GM12873 (cell line): ENCODE measurements around the gene PABPC1L.

ENCODE experiments used
- TF ChIP-seq, protein P1 (sequence below): IDR thresholded peaks from 2 replicates; pipeline ENCODE4 v1.5.1; 2012; ENCODE audit warnings: low read depth, mild to moderate bottlenecking, moderate library complexity, low read length, control low read depth; ENCODE audit not compliant: insufficient read depth; ENCODE audit errors: missing control alignments

Gene PABPC1L

DNA sequence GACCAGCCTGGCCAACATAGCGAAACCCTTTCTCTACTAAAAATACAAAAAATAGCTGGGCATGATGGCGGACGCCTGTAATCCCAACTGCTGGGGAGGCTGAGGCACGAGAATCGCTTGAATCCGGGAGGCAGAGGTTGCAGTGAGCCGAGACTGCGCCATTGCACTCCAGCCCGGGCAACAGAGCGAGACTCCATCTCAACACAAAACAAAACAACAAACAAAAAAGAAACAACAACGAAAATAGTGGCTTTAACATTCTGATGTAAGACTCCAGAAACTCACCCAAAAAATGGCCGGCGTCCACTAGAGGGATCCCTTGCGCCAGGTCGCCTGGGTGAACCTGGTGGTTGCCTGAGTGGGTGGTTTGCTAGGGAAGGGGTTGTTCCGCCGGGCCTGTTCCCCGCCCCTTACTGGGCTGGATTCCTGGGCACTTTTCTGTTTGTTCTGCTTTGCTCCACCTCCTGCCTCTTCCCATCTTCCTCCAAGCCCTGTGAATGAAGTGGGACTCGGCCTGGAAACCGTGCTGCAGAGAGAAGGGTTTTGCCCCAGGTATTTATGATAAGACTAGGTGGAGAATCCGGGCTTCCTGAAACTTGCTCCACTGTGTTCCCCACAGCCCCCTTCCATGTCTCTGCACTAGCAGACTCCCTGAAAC, 1.5 kb downstream of the PABPC1L start:
- TF ChIP-seq, protein P1, sequence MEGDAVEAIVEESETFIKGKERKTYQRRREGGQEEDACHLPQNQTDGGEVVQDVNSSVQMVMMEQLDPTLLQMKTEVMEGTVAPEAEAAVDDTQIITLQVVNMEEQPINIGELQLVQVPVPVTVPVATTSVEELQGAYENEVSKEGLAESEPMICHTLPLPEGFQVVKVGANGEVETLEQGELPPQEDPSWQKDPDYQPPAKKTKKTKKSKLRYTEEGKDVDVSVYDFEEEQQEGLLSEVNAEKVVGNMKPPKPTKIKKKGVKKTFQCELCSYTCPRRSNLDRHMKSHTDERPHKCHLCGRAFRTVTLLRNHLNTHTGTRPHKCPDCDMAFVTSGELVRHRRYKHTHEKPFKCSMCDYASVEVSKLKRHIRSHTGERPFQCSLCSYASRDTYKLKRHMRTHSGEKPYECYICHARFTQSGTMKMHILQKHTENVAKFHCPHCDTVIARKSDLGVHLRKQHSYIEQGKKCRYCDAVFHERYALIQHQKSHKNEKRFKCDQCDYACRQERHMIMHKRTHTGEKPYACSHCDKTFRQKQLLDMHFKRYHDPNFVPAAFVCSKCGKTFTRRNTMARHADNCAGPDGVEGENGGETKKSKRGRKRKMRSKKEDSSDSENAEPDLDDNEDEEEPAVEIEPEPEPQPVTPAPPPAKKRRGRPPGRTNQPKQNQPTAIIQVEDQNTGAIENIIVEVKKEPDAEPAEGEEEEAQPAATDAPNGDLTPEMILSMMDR: peak; percentile 83

DNA sequence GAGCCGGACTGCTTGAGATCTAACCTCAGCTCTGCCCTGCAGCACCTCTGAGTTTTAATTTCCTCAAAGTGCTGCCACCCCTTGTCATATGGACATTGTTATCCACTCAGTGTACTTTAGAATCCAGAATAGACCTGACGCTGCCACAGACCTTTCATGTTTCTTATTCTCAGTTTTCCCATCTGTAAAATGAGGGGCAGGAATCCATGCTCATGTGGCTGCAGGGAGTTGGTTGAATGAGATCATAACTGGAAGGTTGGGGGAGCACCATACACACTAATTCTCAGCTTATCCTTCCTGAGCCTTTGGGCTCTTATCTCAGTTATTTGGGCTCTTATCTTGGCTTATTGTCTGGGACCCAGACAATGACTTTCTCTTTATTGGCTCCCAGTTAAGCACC, 2.3 kb downstream of the PABPC1L start:
- TF ChIP-seq, protein P1: no peak

DNA sequence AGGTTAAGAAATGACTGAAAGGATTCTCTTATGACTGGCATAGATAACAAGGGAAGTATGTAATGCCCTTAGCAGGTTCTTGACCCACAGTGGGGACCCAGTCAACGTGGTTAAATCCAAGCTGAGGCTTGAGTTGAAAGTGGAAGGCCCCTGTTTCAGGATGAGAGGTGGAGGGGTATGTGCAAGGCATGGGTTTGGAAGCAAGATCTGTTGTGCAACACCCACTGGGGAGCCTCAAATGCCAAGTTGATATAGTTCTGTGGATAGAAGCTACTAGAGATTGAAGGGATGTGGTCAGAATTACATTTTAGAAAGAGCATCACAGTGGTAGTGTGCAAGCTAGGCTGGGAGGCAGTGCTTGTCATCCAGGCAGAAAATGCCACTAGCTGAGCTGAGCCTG, 5.1 kb downstream of the PABPC1L start:
- TF ChIP-seq, protein P1: no peak

DNA sequence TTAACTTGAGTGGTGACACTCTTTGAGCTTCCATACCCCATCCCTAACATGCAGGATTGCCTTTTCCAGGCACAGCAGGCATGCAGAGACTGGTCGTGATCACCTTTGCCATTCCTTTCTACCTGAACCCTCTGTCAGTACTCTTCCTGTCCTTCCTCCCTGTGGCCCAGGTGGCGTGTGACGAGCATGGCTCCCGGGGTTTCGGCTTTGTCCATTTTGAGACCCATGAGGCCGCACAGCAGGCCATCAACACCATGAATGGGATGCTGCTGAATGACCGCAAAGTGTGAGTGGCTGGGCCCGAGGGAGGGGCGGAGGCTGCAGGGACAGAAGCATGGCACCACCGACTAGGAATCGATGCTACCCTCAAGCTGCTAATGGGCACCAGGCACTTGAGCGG, 6.7 kb downstream of the PABPC1L start:
- TF ChIP-seq, protein P1: no peak

GRCh38 chr20:44917399-44917798, 7.5 kb downstream of the PABPC1L start:
- TF ChIP-seq, protein P1: no peak

GRCh38 chr20:44918342-44918741, 8.5 kb downstream of the PABPC1L start:
- TF ChIP-seq, protein P1: no peak

- TF ChIP-seq, protein P1: no peak
Measured at GRCh38 chr20:44918761-44919160, 8.9 kb downstream of the PABPC1L start.

DNA sequence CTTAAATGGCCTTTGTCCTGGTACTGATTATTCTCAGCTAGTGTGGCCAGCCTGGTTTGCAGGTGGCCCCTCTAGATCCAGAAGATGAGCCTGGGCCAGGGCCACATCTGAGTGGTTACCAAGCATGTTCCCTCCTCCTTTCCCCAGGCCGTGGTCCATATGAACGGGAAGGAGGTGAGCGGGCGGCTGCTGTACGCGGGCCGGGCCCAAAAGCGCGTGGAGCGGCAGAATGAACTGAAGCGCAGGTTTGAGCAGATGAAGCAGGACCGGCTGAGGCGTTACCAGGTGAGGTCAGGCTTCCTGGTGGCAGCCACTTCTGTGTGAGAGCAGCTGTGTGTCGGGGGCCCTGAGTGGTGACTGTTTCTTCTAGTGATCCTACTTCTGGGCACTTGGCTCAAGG, 11.6 kb downstream of the PABPC1L start:
- TF ChIP-seq, protein P1: no peak
